HG03521 (cell line): ENCODE measurements around the gene IL21R.
"Not testable (repeated sequence)": the region's sequence is repeated elsewhere in the genome, so short reads cannot be mapped to it uniquely, and the experiment has no call there.

Experiments
- ATAC-seq: cut with Tn5 transposase; IDR thresholded peaks from one replicate; pipeline ENCODE4 v1.9.1; 2021; ENCODE audit warnings: mild to moderate bottlenecking, moderate library complexity; ENCODE audit not compliant: unreplicated experiment

IL21R gene

GRCh38 chr16:27441998-27442397 lies 40.0 kb downstream of the IL21R start:
- ATAC-seq, result no peak

DNA sequence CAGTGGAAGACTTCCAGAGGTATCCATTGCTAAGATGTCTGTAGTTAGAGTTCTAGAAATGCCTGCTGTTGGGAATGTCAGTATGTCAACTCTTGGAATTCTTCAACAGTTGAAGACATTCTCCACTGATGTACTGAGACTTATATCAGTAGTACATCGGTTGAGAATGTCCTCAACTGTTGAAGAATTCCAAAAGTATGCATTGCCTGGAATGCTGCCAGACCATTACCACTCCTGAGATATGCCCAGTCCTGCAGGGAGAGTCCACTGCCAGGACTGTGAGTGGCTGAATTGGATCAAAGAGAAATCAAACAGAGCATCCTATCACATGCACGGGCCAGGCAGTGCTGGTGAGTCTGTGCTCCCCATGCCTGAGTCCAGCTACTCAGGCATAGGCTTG lies 42.0 kb downstream of the IL21R start:
- no peak for ATAC-seq

DNA sequence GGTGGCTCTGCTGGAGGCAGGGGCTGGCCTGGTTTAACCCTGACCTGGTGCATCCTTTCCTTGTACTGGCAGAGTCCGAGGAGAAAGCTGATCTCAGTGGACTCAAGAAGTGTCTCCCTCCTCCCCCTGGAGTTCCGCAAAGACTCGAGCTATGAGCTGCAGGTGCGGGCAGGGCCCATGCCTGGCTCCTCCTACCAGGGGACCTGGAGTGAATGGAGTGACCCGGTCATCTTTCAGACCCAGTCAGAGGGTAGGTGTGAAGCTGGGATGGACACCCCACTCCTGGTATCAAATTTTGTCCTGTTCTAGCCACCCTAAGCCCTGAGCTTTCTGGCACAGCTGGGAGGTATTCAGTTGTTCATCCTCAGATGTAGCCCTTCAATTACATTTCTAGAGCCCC lies 42.5 kb downstream of the IL21R start:
- no peak for ATAC-seq

GRCh38 chr16:27445502-27446175 lies 43.7 kb downstream of the IL21R start:
- no peak for ATAC-seq

DNA sequence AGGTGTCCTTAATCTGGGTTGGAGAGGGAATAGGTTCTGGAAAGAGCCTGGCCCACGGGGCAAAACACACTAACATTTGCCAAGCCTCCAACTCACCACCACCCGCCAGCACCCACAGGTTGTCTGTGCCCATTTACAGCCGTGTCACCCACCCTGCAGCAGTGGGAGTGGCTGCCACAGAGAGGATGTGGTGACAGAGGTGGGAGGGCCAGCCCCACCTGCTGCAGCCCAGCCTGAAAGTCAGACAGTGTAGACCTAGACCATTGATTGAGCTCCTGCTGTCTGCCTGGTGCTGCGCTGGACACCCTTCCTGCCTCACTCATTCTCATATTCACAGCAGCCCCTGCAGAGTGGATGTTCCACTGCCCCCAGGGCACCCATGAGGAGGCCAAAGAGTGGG lies 44.7 kb downstream of the IL21R start:
- ATAC-seq, result no peak

GRCh38 chr16:27447301-27447700 lies 45.3 kb downstream of the IL21R start:
- ATAC-seq, result no peak

DNA sequence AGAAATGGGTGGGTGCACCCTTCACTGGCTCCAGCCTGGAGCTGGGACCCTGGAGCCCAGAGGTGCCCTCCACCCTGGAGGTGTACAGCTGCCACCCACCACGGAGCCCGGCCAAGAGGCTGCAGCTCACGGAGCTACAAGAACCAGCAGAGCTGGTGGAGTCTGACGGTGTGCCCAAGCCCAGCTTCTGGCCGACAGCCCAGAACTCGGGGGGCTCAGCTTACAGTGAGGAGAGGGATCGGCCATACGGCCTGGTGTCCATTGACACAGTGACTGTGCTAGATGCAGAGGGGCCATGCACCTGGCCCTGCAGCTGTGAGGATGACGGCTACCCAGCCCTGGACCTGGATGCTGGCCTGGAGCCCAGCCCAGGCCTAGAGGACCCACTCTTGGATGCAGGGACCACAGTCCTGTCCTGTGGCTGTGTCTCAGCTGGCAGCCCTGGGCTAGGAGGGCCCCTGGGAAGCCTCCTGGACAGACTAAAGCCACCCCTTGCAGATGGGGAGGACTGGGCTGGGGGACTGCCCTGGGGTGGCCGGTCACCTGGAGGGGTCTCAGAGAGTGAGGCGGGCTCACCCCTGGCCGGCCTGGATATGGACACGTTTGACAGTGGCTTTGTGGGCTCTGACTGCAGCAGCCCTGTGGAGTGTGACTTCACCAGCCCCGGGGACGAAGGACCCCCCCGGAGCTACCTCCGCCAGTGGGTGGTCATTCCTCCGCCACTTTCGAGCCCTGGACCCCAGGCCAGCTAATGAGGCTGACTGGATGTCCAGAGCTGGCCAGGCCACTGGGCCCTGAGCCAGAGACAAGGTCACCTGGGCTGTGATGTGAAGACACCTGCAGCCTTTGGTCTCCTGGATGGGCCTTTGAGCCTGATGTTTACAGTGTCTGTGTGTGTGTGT lies 46.8 kb downstream of the IL21R start:
- ATAC-seq, result no peak

GRCh38 chr16:27449434-27450195 lies 47.6 kb downstream of the IL21R start:
- no peak for ATAC-seq

GRCh38 chr16:27450196-27450549 lies 48.2 kb downstream of the IL21R start:
- no peak for ATAC-seq

GRCh38 chr16:27452569-27453493 lies 50.9 kb downstream of the IL21R start:
- ATAC-seq, result no peak

DNA sequence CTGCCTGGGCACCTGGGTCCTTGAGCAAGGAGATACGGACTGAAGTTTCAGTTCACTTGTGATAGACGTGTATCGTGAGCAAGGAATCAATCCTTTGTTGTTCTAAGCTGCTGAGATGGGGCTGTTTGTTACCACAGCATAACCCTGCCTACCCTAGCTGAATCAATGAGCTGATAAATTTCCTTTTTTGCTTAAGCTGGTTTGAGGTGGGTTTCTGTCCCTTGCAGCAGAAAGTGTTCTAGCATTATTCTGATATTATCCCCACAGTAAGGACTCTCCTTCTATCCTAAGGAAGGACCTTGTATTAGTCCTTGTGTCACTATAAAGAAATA lies 51.5 kb downstream of the IL21R start:
- ATAC-seq, result no peak

- ATAC-seq, result no peak
Measured at GRCh38 chr16:27455700-27456099, 53.7 kb downstream of the IL21R start.

DNA sequence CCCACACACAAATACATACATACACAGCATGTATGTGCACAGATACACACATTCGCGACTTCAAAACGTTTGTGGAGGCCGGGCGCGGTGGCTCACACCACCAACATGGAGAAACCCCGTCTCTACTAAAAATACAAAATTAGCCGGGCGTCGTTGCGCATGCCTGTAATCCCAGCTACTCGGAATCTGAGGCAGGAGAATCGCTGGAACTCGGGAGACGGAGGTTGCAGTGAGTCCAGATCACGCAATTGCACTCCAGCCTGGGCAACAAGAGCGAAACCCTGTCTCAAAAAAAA lies 55.6 kb downstream of the IL21R start:
- ATAC-seq, result not testable (repeated sequence)

DNA sequence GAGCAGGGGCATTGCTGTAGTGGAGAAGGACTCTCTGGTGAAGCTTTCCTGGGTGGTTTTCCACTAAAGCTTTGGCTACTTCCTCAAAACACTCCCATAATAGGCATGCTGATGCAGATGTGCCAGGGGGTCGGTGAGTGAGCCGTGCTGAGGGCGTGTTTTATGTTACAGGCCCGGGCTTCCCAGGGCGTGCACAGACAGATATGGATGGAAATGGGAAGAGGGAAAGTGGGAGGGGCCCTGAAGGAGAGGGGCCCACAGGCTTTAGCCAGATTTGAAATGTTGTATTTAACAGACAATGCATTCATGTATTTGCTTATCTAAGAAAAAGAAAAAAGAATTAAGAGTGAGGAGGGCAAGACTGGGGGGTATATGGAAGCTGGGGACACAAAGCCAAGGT lies 56.3 kb downstream of the IL21R start:
- ATAC-seq, result no peak

- ATAC-seq, result no peak
Measured at GRCh38 chr16:27458987-27459688, 57.2 kb downstream of the IL21R start.

DNA sequence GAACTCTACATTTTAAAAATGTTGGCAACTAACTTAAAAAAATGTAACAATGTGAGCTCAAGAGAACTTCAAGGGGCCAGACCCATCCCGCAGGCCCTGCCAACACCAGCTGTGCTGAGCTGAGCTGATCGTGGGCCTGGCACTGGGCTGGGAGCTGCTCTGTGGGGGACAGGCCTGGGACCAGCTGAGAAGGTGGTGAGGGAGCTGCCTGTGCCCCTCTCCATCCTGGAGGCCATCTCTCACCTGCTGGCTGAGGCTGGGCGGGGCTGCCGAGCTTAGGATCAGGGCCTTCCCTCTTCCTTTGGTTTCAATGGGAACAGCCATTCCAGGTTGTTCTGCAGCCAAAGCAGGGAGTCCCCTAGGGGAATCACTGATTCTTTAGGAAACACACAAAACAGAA lies 58.2 kb downstream of the IL21R start:
- no peak for ATAC-seq

- ATAC-seq, result no peak
Measured at GRCh38 chr16:27460663-27461482, 58.9 kb downstream of the IL21R start.

DNA sequence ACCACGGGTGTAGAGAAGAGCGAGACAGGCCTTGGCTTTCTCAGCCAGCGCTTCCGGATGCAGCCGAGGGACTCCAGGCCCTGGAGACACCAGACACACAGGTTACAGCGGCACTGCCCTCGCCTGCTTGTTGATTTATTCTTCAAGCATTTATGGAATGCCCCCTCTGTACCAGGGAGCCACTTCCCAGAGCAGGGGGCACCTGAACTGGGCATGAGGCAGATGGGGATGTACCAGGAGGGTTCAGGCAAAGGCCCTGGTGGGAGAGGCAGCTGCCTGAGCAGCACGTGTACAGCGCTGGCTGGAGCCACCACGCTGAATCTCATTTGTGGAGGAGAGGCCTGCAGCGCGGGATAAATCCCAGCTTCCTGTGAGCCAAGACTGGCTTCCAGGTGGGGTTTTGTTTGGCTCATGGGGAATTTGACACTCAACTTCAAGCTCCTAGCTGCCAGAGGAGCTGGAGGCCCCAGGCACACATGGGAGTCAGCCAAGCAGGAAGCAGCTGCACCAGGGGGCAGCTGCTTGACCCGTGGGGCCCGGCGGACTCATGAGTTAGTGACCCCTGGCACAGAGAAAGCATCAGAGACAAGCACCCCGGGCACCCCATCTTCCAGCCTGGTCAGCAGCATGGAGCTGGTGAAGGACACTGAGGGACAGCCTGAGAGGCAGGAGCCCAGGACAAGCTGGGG lies 59.7 kb downstream of the IL21R start:
- no peak for ATAC-seq
